Bronchial epithelial cell (primary cell): Measurements from ENCODE around the gene PHACTR3. TPM values are rescaled to one million over a fixed set of nuclear protein-coding genes. Genes with fewer than 3 reads are reported as not detected.

Experiments
- DNase-seq: peaks from one replicate; pipeline ENCODE4 v3.0.0-alpha.2; 2010; ENCODE audit warnings: low read depth
- FAIRE-seq: peaks from 2 replicates; lab custom pipeline; 2011; peaks lifted over from hg19 to GRCh38; lab: Jason Lieb, UNC
- H3K27me3 ChIP-seq: 2 replicates; pipeline ENCODE4 v1.5.1; 2011; ENCODE audit warnings: low read length; ENCODE audit not compliant: control insufficient read depth, insufficient read depth
- H3K36me3 ChIP-seq: 2 replicates; pipeline ENCODE4 v1.5.1; 2011; ENCODE audit warnings: low read length; ENCODE audit not compliant: control insufficient read depth, insufficient read depth
- H3K4me3 ChIP-seq: 2 replicates; pipeline ENCODE4 v1.5.1; 2011; ENCODE audit warnings: mild to moderate bottlenecking, low read depth, low read length, control low read depth
- CTCF ChIP-seq: IDR thresholded peaks from 2 replicates; pipeline ENCODE4 v1.5.1; 2011; ENCODE audit warnings: mild to moderate bottlenecking, moderate library complexity, low read length, control low read depth, inconsistent platforms; ENCODE audit not compliant: insufficient read depth, severe bottlenecking
- total RNA-seq: library from RNA; depleted of rRNA; stranded (reverse); fragments of >200 nt; gene quantifications from 2 replicates; pipeline ENCODE4 v1.2.1, GENCODE V29; 2014

The PHACTR3 gene
- total RNA-seq, 1 donor from 2014 or later: 15.0 TPM

GRCh38 chr20:59827138-59828056 is 223.1 kb downstream of the PHACTR3 start:
- no peaks in the 10 kb centered on the region for H3K27me3 ChIP-seq
- FAIRE-seq (no peak), DNase-seq (no peak)
- H3K36me3 ChIP-seq: no peaks in the 10 kb centered on the region
- H3K4me3 ChIP-seq: no peak overlapping the region
- TF ChIP-seq CTCF: no peak

- DNase-seq: no peak
- FAIRE-seq: no peak
- TF ChIP-seq CTCF: no peak
- H3K4me3 ChIP-seq: no peak overlapping the region
- no peaks in the 10 kb centered on the region for H3K27me3 ChIP-seq
- H3K36me3 ChIP-seq: no peaks in the 10 kb centered on the region
Observed at GRCh38 chr20:59828125-59829053, 224.0 kb downstream of the PHACTR3 start.

GRCh38 chr20:59829054-59829785 is 224.9 kb downstream of the PHACTR3 start:
- no peak for FAIRE-seq
- H3K36me3 ChIP-seq: no peaks in the 10 kb centered on the region
- DNase-seq: no peak
- H3K27me3 ChIP-seq: no peaks in the 10 kb centered on the region
- TF ChIP-seq CTCF: no peak
- no peak overlapping the region for H3K4me3 ChIP-seq

GRCh38 chr20:59829786-59830664 is 225.7 kb downstream of the PHACTR3 start:
- DNase-seq: no peak

More at GRCh38 chr20:59829786-59830664, 225.7 kb downstream of the PHACTR3 start:
- no peaks in the 10 kb centered on the region for H3K27me3 ChIP-seq
- H3K36me3 ChIP-seq: no peaks in the 10 kb centered on the region
- TF ChIP-seq CTCF: no peak
- H3K4me3 ChIP-seq: no peak overlapping the region
- peak; percentile 18 for FAIRE-seq
